GM23338 (cell line): ENCODE results near the gene OXT. TPM values are rescaled to one million over a fixed set of nuclear protein-coding genes. Genes with fewer than 3 reads are reported as not detected.
"Not testable (repeated sequence)": the region's sequence is repeated elsewhere in the genome, so short reads cannot be mapped to it uniquely, and the experiment has no call there.

Experiments used
- ATAC-seq: fragments of 200-7000 bp; cut with Tn5 transposase; 3 replicates; pipeline ENCODE4 v1.9.1; 2020
- DNase-seq: peaks from one replicate; pipeline ENCODE4 v3.0.0-alpha.2; 2015; ENCODE audit warnings: low spot score
- H2AFZ ChIP-seq: fragments of 200-600 bp; sonication (generic); 2 replicates; pipeline ENCODE4 v1.8.0; 2016; ENCODE audit warnings: antibody characterized with exemption, mild to moderate bottlenecking, moderate library complexity
- H3F3A ChIP-seq: fragments of 200-600 bp; sonication (generic); replicated peaks from 2 replicates; pipeline ENCODE4 v1.8.0; 2017; ENCODE audit warnings: antibody characterized with exemption, mixed run types, low read depth
- H3K27ac ChIP-seq: fragments of 200-600 bp; sonication (generic); 2 replicates; pipeline ENCODE4 v1.6.1; 2016; ENCODE audit warnings: low read depth
- H3K27me3 ChIP-seq: fragments of 200-600 bp; sonication (generic); 2 replicates; pipeline ENCODE4 v1.8.0; 2016; ENCODE audit warnings: mild to moderate bottlenecking, mixed run types, moderate library complexity; ENCODE audit not compliant: insufficient read depth
- H3K36me3 ChIP-seq: fragments of 200-600 bp; sonication (generic); 2 replicates; pipeline ENCODE4 v1.8.0; 2016; ENCODE audit warnings: mild to moderate bottlenecking; ENCODE audit not compliant: insufficient read depth
- H3K4me1 ChIP-seq: fragments of 200-600 bp; sonication (generic); 2 replicates; pipeline ENCODE4 v1.8.0; 2016; ENCODE audit warnings: mild to moderate bottlenecking, moderate library complexity; ENCODE audit not compliant: insufficient read depth
- H3K4me2 ChIP-seq: fragments of 200-600 bp; sonication (generic); 2 replicates; pipeline ENCODE4 v1.7.1; 2017; ENCODE audit warnings: mixed run types
- H3K4me3 ChIP-seq: fragments of 200-600 bp; sonication (generic); 2 replicates; pipeline ENCODE4 v1.6.1; 2016; ENCODE audit warnings: mixed run types
- H3K79me2 ChIP-seq: fragments of 200-600 bp; sonication (generic); replicated peaks from 2 replicates; pipeline ENCODE4 v1.8.0; 2017; ENCODE audit warnings: mild to moderate bottlenecking; ENCODE audit not compliant: insufficient read depth
- H3K9me2 ChIP-seq: fragments of 200-600 bp; sonication (generic); 2 replicates; pipeline ENCODE4 v1.8.0; 2017; ENCODE audit not compliant: insufficient read depth
- H4K20me1 ChIP-seq: fragments of 200-600 bp; sonication (generic); replicated peaks from 2 replicates; pipeline ENCODE4 v1.8.0; 2017; ENCODE audit warnings: mild to moderate bottlenecking; ENCODE audit not compliant: insufficient read depth
- H3K27ac Mint-ChIP-seq: 2 replicates; pipeline ENCODE4 v1.8.0; 2020; ENCODE audit warnings: inconsistent platforms, mild to moderate bottlenecking, moderate library complexity, mixed read lengths
- H3K27me3 Mint-ChIP-seq: 3 replicates; pipeline ENCODE4 v1.8.0; 2022; ENCODE audit warnings: low read depth, mild to moderate bottlenecking, moderate library complexity, mixed read lengths, inconsistent platforms; ENCODE audit not compliant: insufficient read depth, poor library complexity
- H3K36me3 Mint-ChIP-seq: 3 replicates; pipeline ENCODE4 v1.8.0; 2021; ENCODE audit warnings: low read depth, mild to moderate bottlenecking, inconsistent platforms, moderate library complexity, mixed read lengths
- H3K4me1 Mint-ChIP-seq: 3 replicates; pipeline ENCODE4 v1.8.0; 2020; ENCODE audit warnings: mild to moderate bottlenecking, inconsistent platforms, mixed read lengths
- H3K4me3 Mint-ChIP-seq: 3 replicates; pipeline ENCODE4 v1.8.0; 2021; ENCODE audit warnings: moderate library complexity, mild to moderate bottlenecking, inconsistent platforms, mixed read lengths
- H3K9me3 Mint-ChIP-seq: 3 replicates; pipeline ENCODE4 v1.8.0; 2020; ENCODE audit warnings: moderate library complexity, mild to moderate bottlenecking, inconsistent platforms, mixed read lengths
- EZH2phosphoT487 ChIP-seq: fragments of 200-600 bp; sonication (generic); IDR thresholded peaks from one replicate; pipeline ENCODE4 v1.8.1; 2018; ENCODE audit warnings: antibody characterized with exemption; ENCODE audit not compliant: unreplicated experiment
- POLR2AphosphoS5 ChIP-seq: IDR thresholded peaks from 2 replicates; pipeline ENCODE4 v1.6.1; 2016; ENCODE audit warnings: antibody characterized with exemption, low read depth
- ZNF114 ChIP-seq: fragments of 250-450 bp; sonication (Bioruptor Pico); IDR thresholded peaks from 2 replicates; pipeline ENCODE4 v1.5.0; 2020; ENCODE audit warnings: mild to moderate bottlenecking, moderate library complexity
- polyA plus RNA-seq: library from polyadenylated mRNA; unstranded; fragments of >200 nt; fragmentation: Nextera tagmentation; extraction: Ambion mirVana; gene quantifications from 2 replicates; pipeline ENCODE4 v1.2.1, GENCODE V29; 2016
- total RNA-seq: library from RNA; depleted of rRNA; stranded (reverse); fragments of >200 nt; shearing (Covaris generic); gene quantifications from 2 replicates; pipeline ENCODE4 v1.2.3, GENCODE V29; 2014
- TF ChIP-seq, protein P1 (sequence below), 2 experiments: fragments of 200-600 bp in 1 of 2; sonication (generic) in 1 of 2; conservative IDR thresholded peaks; 2 replicates each; pipeline versions ENCODE4 v1.5.1 to v1.6.1; 2016 to 2017; ENCODE audit warnings: antibody characterized with exemption in 2 of 2, low read depth in 2 of 2, mild to moderate bottlenecking in 2 of 2, moderate library complexity in 1 of 2
- TF ChIP-seq, protein P2 (sequence below): IDR thresholded peaks from one replicate; pipeline ENCODE4 v1.6.1; 2018; ENCODE audit warnings: antibody characterized with exemption; ENCODE audit not compliant: unreplicated experiment
- TF ChIP-seq, protein P3 (sequence below): IDR thresholded peaks from 2 replicates; pipeline ENCODE4 v1.6.1; 2016; ENCODE audit warnings: antibody characterized with exemption
- TF ChIP-seq, protein P4 (sequence below): fragments of 250-450 bp; sonication (Bioruptor Pico); IDR thresholded peaks from 2 replicates; pipeline ENCODE4 v1.5.0; 2020; ENCODE audit warnings: mild to moderate bottlenecking, moderate library complexity

OXT gene
- total and polyA plus RNA-seq, 2 experiments from 2014 or later = 1.5 TPM; not detected in 1

DNA sequence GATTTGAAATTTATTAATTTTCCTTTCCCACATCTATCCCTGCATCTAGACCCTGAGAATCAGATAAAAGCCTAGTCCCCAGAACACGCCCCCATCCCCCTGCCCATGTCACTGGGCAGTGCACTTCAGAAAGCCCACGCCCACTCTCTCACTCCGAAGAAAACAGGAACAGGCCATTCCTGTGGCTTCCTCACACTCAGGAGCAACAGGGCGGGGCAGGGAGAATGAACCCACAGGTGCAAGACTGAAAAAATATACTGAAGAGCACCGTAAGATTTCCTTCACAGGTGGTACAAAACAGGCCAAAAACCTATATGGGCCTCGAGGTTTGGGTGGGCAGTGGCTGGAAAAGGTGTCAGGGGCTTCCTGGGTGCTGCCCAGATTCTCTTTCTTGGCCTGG, 3.4 kb downstream of the OXT start:
- Mint-ChIP-seq H3K27me3 (peaks cover 38% of the 10 kb centered on the region), H3K4me1 (peaks cover 23% of the 10 kb centered on the region), H3K36me3 (no peaks in the 10 kb centered on the region), H3K9me3 (no peaks in the 10 kb centered on the region), H3K4me3 (no peak overlapping the region), H3K27ac (no peak overlapping the region)
- Histone ChIP-seq H3K36me3 (no peaks in the 10 kb centered on the region), H3F3A (0 out of 2 replicates have a peak, but pooled peaks cover 3% of the 10 kb centered on the region), H4K20me1 (no peaks in the 10 kb centered on the region), H3K27me3 (peaks cover 45% of the 10 kb centered on the region), H2AFZ (no peak overlapping the region), H3K4me2 (no peak overlapping the region), H3K9me2 (0 out of 2 replicates have a peak, but pooled peaks cover 3% of the 10 kb centered on the region), H3K27ac (no peak overlapping the region), H3K79me2 (no peaks in the 10 kb centered on the region), H3K4me3 (no peak overlapping the region), H3K4me1 (peaks cover 7% of the 10 kb centered on the region; the same call in 1 of the 2 replicates)
- ATAC-seq (no peak), DNase-seq (no peak)
- TF ChIP-seq ZNF114 (no peak), POLR2AphosphoS5 (no peak), EZH2phosphoT487 (no peak)
- TF ChIP-seq, protein P1, sequence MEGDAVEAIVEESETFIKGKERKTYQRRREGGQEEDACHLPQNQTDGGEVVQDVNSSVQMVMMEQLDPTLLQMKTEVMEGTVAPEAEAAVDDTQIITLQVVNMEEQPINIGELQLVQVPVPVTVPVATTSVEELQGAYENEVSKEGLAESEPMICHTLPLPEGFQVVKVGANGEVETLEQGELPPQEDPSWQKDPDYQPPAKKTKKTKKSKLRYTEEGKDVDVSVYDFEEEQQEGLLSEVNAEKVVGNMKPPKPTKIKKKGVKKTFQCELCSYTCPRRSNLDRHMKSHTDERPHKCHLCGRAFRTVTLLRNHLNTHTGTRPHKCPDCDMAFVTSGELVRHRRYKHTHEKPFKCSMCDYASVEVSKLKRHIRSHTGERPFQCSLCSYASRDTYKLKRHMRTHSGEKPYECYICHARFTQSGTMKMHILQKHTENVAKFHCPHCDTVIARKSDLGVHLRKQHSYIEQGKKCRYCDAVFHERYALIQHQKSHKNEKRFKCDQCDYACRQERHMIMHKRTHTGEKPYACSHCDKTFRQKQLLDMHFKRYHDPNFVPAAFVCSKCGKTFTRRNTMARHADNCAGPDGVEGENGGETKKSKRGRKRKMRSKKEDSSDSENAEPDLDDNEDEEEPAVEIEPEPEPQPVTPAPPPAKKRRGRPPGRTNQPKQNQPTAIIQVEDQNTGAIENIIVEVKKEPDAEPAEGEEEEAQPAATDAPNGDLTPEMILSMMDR (conservative IDR thresholded peaks at IDR 0.05; ENCODE audit: low read depth in 2 of 2) = no peak
- TF ChIP-seq, protein P2, sequence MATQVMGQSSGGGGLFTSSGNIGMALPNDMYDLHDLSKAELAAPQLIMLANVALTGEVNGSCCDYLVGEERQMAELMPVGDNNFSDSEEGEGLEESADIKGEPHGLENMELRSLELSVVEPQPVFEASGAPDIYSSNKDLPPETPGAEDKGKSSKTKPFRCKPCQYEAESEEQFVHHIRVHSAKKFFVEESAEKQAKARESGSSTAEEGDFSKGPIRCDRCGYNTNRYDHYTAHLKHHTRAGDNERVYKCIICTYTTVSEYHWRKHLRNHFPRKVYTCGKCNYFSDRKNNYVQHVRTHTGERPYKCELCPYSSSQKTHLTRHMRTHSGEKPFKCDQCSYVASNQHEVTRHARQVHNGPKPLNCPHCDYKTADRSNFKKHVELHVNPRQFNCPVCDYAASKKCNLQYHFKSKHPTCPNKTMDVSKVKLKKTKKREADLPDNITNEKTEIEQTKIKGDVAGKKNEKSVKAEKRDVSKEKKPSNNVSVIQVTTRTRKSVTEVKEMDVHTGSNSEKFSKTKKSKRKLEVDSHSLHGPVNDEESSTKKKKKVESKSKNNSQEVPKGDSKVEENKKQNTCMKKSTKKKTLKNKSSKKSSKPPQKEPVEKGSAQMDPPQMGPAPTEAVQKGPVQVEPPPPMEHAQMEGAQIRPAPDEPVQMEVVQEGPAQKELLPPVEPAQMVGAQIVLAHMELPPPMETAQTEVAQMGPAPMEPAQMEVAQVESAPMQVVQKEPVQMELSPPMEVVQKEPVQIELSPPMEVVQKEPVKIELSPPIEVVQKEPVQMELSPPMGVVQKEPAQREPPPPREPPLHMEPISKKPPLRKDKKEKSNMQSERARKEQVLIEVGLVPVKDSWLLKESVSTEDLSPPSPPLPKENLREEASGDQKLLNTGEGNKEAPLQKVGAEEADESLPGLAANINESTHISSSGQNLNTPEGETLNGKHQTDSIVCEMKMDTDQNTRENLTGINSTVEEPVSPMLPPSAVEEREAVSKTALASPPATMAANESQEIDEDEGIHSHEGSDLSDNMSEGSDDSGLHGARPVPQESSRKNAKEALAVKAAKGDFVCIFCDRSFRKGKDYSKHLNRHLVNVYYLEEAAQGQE = no peak
- TF ChIP-seq, protein P3, sequence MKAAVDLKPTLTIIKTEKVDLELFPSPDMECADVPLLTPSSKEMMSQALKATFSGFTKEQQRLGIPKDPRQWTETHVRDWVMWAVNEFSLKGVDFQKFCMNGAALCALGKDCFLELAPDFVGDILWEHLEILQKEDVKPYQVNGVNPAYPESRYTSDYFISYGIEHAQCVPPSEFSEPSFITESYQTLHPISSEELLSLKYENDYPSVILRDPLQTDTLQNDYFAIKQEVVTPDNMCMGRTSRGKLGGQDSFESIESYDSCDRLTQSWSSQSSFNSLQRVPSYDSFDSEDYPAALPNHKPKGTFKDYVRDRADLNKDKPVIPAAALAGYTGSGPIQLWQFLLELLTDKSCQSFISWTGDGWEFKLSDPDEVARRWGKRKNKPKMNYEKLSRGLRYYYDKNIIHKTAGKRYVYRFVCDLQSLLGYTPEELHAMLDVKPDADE = no peak
- TF ChIP-seq, protein P4, sequence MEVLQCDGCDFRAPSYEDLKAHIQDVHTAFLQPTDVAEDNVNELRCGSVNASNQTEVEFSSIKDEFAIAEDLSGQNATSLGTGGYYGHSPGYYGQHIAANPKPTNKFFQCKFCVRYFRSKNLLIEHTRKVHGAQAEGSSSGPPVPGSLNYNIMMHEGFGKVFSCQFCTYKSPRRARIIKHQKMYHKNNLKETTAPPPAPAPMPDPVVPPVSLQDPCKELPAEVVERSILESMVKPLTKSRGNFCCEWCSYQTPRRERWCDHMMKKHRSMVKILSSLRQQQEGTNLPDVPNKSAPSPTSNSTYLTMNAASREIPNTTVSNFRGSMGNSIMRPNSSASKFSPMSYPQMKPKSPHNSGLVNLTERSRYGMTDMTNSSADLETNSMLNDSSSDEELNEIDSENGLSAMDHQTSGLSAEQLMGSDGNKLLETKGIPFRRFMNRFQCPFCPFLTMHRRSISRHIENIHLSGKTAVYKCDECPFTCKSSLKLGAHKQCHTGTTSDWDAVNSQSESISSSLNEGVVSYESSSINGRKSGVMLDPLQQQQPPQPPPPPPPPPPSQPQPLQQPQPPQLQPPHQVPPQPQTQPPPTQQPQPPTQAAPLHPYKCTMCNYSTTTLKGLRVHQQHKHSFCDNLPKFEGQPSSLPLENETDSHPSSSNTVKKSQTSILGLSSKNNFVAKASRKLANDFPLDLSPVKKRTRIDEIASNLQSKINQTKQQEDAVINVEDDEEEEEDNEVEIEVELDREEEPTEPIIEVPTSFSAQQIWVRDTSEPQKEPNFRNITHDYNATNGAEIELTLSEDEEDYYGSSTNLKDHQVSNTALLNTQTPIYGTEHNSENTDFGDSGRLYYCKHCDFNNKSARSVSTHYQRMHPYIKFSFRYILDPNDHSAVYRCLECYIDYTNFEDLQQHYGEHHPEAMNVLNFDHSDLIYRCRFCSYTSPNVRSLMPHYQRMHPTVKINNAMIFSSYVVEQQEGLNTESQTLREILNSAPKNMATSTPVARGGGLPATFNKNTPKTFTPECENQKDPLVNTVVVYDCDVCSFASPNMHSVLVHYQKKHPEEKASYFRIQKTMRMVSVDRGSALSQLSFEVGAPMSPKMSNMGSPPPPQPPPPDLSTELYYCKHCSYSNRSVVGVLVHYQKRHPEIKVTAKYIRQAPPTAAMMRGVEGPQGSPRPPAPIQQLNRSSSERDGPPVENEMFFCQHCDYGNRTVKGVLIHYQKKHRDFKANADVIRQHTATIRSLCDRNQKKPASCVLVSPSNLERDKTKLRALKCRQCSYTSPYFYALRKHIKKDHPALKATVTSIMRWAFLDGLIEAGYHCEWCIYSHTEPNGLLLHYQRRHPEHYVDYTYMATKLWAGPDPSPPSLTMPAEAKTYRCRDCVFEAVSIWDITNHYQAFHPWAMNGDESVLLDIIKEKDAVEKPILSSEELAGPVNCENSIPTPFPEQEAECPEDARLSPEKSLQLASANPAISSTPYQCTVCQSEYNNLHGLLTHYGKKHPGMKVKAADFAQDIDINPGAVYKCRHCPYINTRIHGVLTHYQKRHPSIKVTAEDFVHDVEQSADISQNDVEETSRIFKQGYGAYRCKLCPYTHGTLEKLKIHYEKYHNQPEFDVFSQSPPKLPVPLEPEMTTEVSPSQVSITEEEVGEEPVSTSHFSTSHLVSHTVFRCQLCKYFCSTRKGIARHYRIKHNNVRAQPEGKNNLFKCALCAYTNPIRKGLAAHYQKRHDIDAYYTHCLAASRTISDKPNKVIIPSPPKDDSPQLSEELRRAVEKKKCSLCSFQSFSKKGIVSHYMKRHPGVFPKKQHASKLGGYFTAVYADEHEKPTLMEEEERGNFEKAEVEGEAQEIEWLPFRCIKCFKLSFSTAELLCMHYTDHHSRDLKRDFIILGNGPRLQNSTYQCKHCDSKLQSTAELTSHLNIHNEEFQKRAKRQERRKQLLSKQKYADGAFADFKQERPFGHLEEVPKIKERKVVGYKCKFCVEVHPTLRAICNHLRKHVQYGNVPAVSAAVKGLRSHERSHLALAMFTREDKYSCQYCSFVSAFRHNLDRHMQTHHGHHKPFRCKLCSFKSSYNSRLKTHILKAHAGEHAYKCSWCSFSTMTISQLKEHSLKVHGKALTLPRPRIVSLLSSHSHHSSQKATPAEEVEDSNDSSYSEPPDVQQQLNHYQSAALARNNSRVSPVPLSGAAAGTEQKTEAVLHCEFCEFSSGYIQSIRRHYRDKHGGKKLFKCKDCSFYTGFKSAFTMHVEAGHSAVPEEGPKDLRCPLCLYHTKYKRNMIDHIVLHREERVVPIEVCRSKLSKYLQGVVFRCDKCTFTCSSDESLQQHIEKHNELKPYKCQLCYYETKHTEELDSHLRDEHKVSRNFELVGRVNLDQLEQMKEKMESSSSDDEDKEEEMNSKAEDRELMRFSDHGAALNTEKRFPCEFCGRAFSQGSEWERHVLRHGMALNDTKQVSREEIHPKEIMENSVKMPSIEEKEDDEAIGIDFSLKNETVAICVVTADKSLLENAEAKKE (CRISPR knock-in tag) = no peak

DNA sequence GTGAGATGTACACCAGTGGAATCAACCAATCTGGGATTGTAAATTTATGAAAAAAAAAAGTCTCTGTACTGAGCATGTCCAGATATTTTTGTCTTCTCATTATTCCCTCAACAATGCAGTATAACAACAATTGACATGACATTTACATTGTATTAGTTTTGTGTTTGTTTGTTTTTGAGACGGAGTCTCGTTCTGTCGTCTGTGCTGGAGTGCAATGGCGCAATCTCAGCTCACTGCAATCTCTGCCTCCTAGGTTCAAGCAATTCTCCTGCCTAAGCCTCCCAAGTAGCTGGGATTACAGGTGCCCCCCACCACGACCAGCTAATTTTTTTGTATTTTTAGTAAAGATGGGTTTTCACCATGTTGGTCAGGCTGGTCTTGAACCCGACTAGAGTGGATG, 3.9 kb downstream of the OXT start:
- H3K4me3 Mint-ChIP-seq, H3K27ac ChIP-seq, DNase-seq, H3K4me1 ChIP-seq, H3F3A ChIP-seq, H4K20me1 ChIP-seq, H3K79me2 ChIP-seq, H2AFZ ChIP-seq, H3K27ac Mint-ChIP-seq, ATAC-seq, H3K36me3 ChIP-seq, H3K4me2 ChIP-seq, H3K4me3 ChIP-seq, H3K9me2 ChIP-seq, H3K36me3 Mint-ChIP-seq, H3K9me3 Mint-ChIP-seq: not testable (repeated sequence)
- H3K27me3 ChIP-seq = peaks cover 50% of the 10 kb centered on the region
- H3K4me1 Mint-ChIP-seq = peaks cover 23% of the 10 kb centered on the region
- peaks cover 41% of the 10 kb centered on the region for H3K27me3 Mint-ChIP-seq
